NB4 (cell line): ENCODE measurements around the gene GAS6.
A peak's percentile ranks its signal among the peaks of the same experiment; 100 is the strongest.

Source experiments
- DNase-seq: peaks from one replicate; pipeline ENCODE4 v3.0.0; 2010; ENCODE audit warnings: low read depth
- H3K4me3 ChIP-seq: one replicate; pipeline ENCODE4 v1.5.1; 2011; ENCODE audit warnings: mild to moderate bottlenecking, low read depth, low read length, moderate library complexity
- MYC ChIP-seq: IDR thresholded peaks from 2 replicates; pipeline ENCODE4 v1.6.1; 2011; ENCODE audit warnings: low read depth, low read length
- POLR2A ChIP-seq: IDR thresholded peaks from 2 replicates; pipeline ENCODE4 v1.6.1; 2011; ENCODE audit warnings: mild to moderate bottlenecking; ENCODE audit not compliant: insufficient read length; ENCODE audit errors: extremely low read depth
- TF ChIP-seq, protein P1 (sequence below): IDR thresholded peaks from one replicate; pipeline ENCODE4 v1.5.1; 2012; ENCODE audit warnings: low read depth, low read length
- TF ChIP-seq, protein P2 (sequence below): IDR thresholded peaks from 2 replicates; pipeline ENCODE4 v1.6.1; 2011; ENCODE audit warnings: low read depth, low read length

The GAS6 gene

DNA sequence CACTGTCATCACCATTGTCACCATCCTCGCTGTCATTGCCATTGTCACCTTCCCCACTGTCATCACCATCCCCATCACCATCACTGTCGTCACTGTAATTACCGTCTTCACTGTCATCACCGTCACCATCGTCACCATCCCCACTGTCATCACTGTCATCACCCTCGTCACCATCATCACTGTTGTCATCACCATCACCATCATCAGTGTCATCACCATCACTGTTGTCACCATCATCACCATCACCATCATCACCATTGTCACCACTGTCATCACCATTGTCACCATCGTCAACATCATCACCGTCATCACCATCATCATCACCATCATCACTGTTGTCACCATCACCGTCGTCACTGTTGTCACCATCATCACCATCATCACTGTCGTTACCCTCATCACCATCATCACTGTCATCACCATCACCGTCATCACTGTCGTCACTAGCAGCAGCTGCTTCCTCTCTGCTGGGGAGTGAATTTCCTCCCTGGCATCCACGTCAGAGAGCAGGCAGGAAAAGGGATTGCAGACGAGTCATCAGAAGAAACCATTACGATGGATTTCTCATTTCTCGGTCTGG, 77.5 kb downstream of the GAS6 start:
- H3K4me3 ChIP-seq = no peak overlapping the region
- no peak for TF ChIP-seq POLR2A
- TF ChIP-seq, protein P1, sequence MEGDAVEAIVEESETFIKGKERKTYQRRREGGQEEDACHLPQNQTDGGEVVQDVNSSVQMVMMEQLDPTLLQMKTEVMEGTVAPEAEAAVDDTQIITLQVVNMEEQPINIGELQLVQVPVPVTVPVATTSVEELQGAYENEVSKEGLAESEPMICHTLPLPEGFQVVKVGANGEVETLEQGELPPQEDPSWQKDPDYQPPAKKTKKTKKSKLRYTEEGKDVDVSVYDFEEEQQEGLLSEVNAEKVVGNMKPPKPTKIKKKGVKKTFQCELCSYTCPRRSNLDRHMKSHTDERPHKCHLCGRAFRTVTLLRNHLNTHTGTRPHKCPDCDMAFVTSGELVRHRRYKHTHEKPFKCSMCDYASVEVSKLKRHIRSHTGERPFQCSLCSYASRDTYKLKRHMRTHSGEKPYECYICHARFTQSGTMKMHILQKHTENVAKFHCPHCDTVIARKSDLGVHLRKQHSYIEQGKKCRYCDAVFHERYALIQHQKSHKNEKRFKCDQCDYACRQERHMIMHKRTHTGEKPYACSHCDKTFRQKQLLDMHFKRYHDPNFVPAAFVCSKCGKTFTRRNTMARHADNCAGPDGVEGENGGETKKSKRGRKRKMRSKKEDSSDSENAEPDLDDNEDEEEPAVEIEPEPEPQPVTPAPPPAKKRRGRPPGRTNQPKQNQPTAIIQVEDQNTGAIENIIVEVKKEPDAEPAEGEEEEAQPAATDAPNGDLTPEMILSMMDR = no peak
- TF ChIP-seq, protein P2, sequence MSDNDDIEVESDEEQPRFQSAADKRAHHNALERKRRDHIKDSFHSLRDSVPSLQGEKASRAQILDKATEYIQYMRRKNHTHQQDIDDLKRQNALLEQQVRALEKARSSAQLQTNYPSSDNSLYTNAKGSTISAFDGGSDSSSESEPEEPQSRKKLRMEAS = no peak
- no peak for TF ChIP-seq MYC
- DNase-seq = no peak

GRCh38 chr13:113785051-113786010, 78.5 kb downstream of the GAS6 start:
- peak; percentile 75 for DNase-seq
- no peak overlapping the region for H3K4me3 ChIP-seq
- TF ChIP-seq POLR2A = no peak
- TF ChIP-seq, protein P2 = no peak
- TF ChIP-seq MYC = no peak
- TF ChIP-seq, protein P1 = no peak

DNA sequence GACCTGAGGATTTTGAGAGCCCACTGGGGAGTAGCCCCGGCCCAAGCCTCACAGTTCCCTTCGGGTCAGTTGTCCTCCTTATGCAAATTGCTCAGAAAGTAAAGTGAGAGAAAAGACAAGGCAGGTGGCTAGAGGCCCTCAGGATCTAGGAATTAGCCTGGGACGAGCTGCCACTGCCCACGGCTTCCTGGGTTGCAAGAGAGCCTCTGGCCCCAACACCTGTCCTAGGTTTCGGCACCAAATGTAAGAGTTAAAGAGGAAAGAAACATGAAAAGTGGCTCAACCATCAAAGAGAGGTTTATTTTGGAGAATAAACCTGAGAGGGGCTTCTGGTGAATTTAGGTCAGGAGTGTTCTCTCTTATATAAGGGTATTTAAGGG, 79.2 kb downstream of the GAS6 start:
- no peak for DNase-seq
- TF ChIP-seq POLR2A = no peak
- H3K4me3 ChIP-seq = no peak overlapping the region

GRCh38 chr13:113783966-113784644, 79.8 kb downstream of the GAS6 start:
- TF ChIP-seq, protein P1 = no peak
- TF ChIP-seq POLR2A (no peak), MYC (no peak)
- TF ChIP-seq, protein P2 = no peak
- no peak overlapping the region for H3K4me3 ChIP-seq
- no peak for DNase-seq

DNA sequence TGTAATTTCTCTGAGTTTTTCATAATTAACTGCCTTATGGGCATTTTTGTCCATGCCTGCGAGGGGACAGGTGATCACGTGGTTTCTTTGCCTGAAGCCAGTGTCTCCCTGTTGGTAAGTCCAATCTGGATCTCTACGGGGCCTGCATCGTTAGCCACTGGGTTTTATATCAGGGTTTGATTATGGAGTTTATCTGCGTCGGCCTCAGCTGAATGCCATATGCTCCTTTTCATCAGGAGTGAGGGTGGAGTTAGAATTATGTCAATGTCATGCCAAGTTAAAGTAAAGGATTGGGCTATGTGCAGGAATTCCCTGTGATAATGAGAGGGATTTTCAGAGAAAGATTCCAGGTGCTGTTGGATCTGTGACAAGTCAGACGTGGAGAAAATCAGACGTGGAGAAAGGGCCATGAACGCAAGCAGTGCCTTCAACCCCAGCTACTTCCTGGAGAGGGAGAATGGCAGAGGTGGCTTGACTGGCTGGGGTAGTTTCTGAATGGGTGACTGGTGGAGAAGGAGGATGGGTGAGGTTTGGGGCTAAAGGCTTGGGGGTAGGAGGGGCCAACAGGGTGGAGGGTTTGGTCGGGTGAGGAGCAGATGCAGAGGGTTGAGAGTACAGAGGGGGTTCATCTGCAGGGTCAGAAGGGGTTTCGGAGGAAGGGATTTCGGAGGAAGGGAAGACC, 80.5 kb downstream of the GAS6 start:
- H3K4me3 ChIP-seq = no peak overlapping the region
- DNase-seq = no peak
- TF ChIP-seq MYC (no peak), POLR2A (no peak)
- TF ChIP-seq, protein P1 = no peak
- TF ChIP-seq, protein P2 = no peak
